Activated CD4-positive, alpha-beta T cell treated with anti-CD3 and anti-CD28 coated beads, Interleukin-2, amount 10 ng/mL, durations not matched to agents 7 days and 5 days (primary cell): Measurements from ENCODE around the gene GTF3C1. TPM values are rescaled to one million over a fixed set of nuclear protein-coding genes. Genes with fewer than 3 reads are reported as not detected.

Experiments used
- CTCF ChIA-PET: fragments of 350-600 bp; sonication (Branson Sonifier 250); formaldehyde crosslinking; loops from one replicate; lab custom pipeline; 2021; ENCODE audit warnings: antibody characterized with exemption; lab: Charles Lee
- POLR2A ChIA-PET: fragments of 350-600 bp; sonication (Branson Sonifier 250); formaldehyde crosslinking; loops from one replicate; lab custom pipeline; 2021; ENCODE audit warnings: antibody characterized with exemption; lab: Charles Lee
- DNase-seq: peaks from one replicate; pipeline ENCODE4 v3.0.0-alpha.2; 2020
- H3K27ac Mint-ChIP-seq: one replicate; pipeline ENCODE4 v1.8.0; 2021; ENCODE audit warnings: mild to moderate bottlenecking, moderate library complexity, mixed read lengths
- H3K27me3 Mint-ChIP-seq: one replicate; pipeline ENCODE4 v1.8.0; 2021; ENCODE audit warnings: mixed read lengths
- H3K36me3 Mint-ChIP-seq: one replicate; pipeline ENCODE4 v1.8.0; 2021; ENCODE audit warnings: low read depth, mixed read lengths
- H3K4me1 Mint-ChIP-seq: one replicate; pipeline ENCODE4 v1.8.0; 2021; ENCODE audit warnings: mixed read lengths
- H3K4me3 Mint-ChIP-seq: one replicate; pipeline ENCODE4 v1.8.0; 2021; ENCODE audit warnings: mild to moderate bottlenecking, moderate library complexity, mixed read lengths
- H3K9me3 Mint-ChIP-seq: one replicate; pipeline ENCODE4 v1.8.0; 2021; ENCODE audit warnings: mixed read lengths
- total RNA-seq, 2 experiments: library from RNA; stranded (reverse); gene quantifications; one replicate each; pipeline ENCODE4 v1.2.3, GENCODE V29; 2021

Gene GTF3C1, protein sequence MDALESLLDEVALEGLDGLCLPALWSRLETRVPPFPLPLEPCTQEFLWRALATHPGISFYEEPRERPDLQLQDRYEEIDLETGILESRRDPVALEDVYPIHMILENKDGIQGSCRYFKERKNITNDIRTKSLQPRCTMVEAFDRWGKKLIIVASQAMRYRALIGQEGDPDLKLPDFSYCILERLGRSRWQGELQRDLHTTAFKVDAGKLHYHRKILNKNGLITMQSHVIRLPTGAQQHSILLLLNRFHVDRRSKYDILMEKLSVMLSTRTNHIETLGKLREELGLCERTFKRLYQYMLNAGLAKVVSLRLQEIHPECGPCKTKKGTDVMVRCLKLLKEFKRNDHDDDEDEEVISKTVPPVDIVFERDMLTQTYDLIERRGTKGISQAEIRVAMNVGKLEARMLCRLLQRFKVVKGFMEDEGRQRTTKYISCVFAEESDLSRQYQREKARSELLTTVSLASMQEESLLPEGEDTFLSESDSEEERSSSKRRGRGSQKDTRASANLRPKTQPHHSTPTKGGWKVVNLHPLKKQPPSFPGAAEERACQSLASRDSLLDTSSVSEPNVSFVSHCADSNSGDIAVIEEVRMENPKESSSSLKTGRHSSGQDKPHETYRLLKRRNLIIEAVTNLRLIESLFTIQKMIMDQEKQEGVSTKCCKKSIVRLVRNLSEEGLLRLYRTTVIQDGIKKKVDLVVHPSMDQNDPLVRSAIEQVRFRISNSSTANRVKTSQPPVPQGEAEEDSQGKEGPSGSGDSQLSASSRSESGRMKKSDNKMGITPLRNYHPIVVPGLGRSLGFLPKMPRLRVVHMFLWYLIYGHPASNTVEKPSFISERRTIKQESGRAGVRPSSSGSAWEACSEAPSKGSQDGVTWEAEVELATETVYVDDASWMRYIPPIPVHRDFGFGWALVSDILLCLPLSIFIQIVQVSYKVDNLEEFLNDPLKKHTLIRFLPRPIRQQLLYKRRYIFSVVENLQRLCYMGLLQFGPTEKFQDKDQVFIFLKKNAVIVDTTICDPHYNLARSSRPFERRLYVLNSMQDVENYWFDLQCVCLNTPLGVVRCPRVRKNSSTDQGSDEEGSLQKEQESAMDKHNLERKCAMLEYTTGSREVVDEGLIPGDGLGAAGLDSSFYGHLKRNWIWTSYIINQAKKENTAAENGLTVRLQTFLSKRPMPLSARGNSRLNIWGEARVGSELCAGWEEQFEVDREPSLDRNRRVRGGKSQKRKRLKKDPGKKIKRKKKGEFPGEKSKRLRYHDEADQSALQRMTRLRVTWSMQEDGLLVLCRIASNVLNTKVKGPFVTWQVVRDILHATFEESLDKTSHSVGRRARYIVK (N-terminal part only)
- total RNA-seq, result 10 to 100 TPM; 51.9 to 52.9 TPM

DNA sequence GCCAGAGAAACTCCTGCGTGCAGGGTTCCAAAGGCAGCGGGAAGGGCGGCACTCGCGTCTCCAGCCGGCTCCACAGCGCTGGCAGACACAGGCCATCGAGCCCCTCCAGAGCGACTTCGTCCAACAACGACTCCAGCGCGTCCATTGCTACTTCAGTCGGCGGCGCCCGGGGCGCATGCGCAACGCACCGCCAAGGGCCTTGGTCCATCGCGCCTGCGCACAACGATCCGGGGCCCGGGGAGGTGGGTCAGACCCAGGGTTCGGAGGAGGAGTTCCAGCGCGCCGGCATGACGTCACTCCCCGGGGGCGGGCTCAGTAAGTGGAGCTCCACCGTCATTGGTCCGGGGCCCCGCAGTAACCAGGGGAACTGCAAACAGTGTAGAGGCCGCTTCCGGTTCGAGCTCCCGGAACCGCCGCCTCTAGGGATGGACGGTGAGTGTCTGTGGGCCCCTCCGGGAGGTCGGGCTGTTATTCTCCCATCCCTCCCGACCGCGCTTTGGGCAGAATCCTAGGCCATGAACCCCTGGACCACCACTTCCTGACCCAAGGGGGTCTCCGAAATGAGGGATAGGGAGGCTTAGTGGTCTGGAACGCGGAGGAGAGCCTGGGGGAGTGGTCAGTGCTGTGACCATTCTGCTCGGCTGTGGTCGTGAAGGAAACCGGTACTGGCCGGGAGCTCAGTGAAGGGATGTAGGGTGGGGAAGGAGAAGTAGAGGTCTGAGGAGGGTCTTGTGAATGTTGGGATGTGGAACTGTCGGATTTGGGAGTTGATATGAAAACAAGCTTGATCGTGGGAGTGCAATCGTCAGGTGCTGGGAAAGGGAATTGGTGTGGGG lies at the start of gene GTF3C1, which contains the start of gene KATNIP:
Gene GTF3C1, minus strand, starts transcription at position 168 of the 836 bp plus-strand sequence. Its CDS starts 23 bp downstream, at position 145.
Gene KATNIP, plus strand, starts transcription at position 399 of the 836 bp plus-strand sequence. Its CDS starts 27 bp downstream, at position 426.
- ChIA-PET POLR2A (interaction anchor here (0.6 to 1.4 kb wide), 2 partner anchors 15 to 258 kb away, joined by 4 to 6 read pairs; no protein-coding TSS in a partner anchor), CTCF (interaction anchor here (0.6 to 2.2 kb wide), 9 partner anchors 9 to 561 kb away, joined by 3 to 9 read pairs (median 3); no protein-coding TSS in a partner anchor)
- H3K9me3 Mint-ChIP-seq, result no peaks in the 10 kb centered on the region
- peak; percentile 100 for DNase-seq
- peak within 1 kb of the TSS; percentile 90 for H3K27ac Mint-ChIP-seq
- peaks cover 3% of the 10 kb centered on the region for H3K36me3 Mint-ChIP-seq
- peak within 1 kb of the TSS; percentile 99 for H3K4me3 Mint-ChIP-seq
- H3K27me3 Mint-ChIP-seq, result no peaks in the 10 kb centered on the region
- H3K4me1 Mint-ChIP-seq, result peaks cover 39% of the 10 kb centered on the region

DNA sequence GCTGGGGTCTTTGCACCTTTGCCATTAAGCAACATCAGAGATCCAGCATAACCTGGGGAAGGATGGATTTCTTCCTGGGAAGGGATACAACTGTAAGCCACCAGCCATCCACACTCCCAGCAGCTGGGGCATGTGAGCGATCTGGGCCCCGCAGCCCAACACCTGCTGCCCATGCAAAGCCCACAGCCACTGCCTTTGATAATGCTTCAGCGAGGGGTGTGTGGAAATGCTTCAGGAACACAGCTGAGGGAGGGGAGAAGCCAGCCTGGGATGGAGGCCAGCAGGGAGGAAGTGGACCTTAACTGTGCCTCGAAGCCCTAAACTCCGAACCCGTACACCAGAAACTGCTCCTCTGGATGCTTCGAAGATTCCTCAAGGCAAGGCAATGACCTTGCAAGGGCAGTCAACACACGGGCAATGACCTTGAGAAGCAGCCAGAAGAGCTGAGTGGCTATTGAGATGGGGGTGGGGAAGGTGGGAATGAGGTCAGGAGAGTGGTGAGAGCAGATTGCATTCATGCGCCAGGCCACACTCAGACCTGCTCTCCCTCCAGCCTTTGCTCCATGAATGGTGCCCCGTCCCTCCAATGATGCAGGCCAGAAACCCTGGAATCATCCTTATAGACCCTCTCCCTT lies 49.3 kb upstream of the GTF3C1 start:
- Mint-ChIP-seq H3K27ac (no peak overlapping the region), H3K27me3 (no peaks in the 10 kb centered on the region), H3K4me3 (no peak overlapping the region), H3K4me1 (no peaks in the 10 kb centered on the region), H3K36me3 (no peaks in the 10 kb centered on the region), H3K9me3 (no peaks in the 10 kb centered on the region)
- CTCF ChIA-PET, result no interaction called here
- DNase-seq, result no peak
- POLR2A ChIA-PET, result no interaction called here

DNA sequence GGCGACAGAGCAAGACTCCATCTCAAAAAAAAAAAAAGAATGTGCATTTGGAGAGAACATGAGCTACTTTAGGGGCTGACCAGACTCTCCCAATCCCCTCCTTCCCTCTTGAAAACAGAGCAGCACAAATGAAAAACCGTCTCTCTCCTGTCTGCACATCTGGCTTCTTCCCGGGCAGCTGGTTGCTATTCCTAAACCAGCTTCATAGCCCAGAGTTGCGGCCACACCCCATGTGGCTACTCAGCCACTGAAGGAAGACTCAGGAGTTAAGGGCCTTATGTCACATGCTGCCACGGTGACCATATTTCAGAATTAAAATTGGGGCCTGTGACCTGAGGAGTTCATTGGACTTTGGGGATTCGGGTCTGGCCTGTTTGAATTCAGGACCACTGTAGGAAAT lies 48.5 kb upstream of the GTF3C1 start:
- H3K27me3 Mint-ChIP-seq, result no peaks in the 10 kb centered on the region
- no peak overlapping the region for H3K27ac Mint-ChIP-seq
- CTCF ChIA-PET, result interaction anchor here (0.6 kb wide), 1 partner anchor 10 kb away, joined by 3 read pairs; no protein-coding TSS in a partner anchor
- POLR2A ChIA-PET, result no interaction called here
- no peak overlapping the region for H3K4me3 Mint-ChIP-seq
- DNase-seq, result no peak
- no peaks in the 10 kb centered on the region for H3K9me3 Mint-ChIP-seq
- H3K4me1 Mint-ChIP-seq, result no peaks in the 10 kb centered on the region
- no peaks in the 10 kb centered on the region for H3K36me3 Mint-ChIP-seq

DNA sequence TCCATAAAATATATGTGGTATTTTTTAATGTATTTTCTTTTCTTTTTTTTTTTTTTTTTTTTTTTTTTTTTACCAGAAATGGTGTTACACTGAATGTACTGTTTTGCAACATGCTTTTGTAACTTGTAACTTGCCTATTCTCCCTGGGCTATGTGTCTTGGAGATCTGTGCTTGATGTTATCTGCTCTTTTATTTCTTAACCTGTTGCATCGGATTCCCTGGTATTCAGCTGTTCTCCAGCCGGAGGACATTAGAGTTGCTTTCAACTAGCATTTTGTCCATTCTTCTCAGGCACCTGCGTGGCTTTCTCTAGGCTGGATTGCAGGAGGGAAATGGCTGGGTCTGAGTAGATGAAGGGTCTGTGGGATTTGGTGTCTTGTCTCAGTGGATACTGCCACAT lies 47.6 kb upstream of the GTF3C1 start:
- DNase-seq, result no peak
- H3K27ac Mint-ChIP-seq, result no peak overlapping the region
- ChIA-PET CTCF (no interaction called here), POLR2A (no interaction called here)
- no peaks in the 10 kb centered on the region for H3K9me3 Mint-ChIP-seq
- no peak overlapping the region for H3K4me3 Mint-ChIP-seq
- no peaks in the 10 kb centered on the region for H3K27me3 Mint-ChIP-seq
- H3K36me3 Mint-ChIP-seq, result no peaks in the 10 kb centered on the region
- H3K4me1 Mint-ChIP-seq, result no peaks in the 10 kb centered on the region

DNA sequence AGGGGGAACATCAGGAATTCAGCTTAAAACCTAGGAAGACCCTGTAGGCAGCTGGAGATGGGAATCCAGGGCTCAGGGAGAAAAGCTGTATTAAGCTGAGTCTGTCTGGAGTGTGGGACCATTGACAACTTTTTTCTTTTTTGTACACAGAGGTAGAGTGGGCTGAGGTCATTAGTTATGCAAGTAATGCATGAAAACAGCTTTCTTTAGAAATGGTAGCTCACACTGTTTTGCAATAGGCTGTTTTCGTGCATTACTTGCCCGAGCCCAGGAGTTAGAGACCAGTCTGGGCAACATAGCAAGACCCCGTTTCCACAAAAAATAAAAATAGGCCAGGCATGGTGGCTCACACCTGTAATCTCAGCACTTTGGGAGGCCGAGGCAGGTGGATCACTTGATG lies 46.7 kb upstream of the GTF3C1 start:
- no peak overlapping the region for H3K4me3 Mint-ChIP-seq
- POLR2A ChIA-PET, result no interaction called here
- no peaks in the 10 kb centered on the region for H3K27me3 Mint-ChIP-seq
- peaks cover 3% of the 10 kb centered on the region for H3K36me3 Mint-ChIP-seq
- CTCF ChIA-PET, result no interaction called here
- H3K9me3 Mint-ChIP-seq, result peaks cover 3% of the 10 kb centered on the region
- H3K4me1 Mint-ChIP-seq, result no peaks in the 10 kb centered on the region
- H3K27ac Mint-ChIP-seq, result no peak overlapping the region
- DNase-seq, result no peak

DNA sequence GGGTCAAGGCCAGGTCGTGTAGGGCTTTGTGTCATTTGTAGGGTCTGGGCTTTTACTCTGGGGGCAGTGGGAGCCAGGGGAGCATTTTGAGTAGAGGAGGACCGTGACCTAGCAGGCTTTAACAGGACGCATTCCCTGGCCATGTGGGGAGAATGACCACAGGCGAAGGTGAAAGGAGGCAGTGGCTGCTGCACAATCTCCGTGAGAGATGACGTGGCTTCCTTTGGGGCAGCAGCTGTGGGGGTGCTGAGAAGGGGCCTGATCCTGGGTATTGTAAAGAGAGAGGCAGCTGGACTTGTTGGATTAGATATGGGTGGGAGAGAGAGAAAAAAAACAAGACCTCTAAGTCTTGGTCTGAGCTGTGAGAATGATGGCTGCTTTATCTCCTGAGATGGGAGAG lies 46.3 kb upstream of the GTF3C1 start:
- peaks cover 3% of the 10 kb centered on the region for H3K9me3 Mint-ChIP-seq
- H3K27me3 Mint-ChIP-seq, result no peaks in the 10 kb centered on the region
- ChIA-PET CTCF (no interaction called here), POLR2A (no interaction called here)
- H3K36me3 Mint-ChIP-seq, result peaks cover 3% of the 10 kb centered on the region
- no peak overlapping the region for H3K4me3 Mint-ChIP-seq
- no peak for DNase-seq
- H3K4me1 Mint-ChIP-seq, result no peaks in the 10 kb centered on the region
- H3K27ac Mint-ChIP-seq, result no peak overlapping the region

DNA sequence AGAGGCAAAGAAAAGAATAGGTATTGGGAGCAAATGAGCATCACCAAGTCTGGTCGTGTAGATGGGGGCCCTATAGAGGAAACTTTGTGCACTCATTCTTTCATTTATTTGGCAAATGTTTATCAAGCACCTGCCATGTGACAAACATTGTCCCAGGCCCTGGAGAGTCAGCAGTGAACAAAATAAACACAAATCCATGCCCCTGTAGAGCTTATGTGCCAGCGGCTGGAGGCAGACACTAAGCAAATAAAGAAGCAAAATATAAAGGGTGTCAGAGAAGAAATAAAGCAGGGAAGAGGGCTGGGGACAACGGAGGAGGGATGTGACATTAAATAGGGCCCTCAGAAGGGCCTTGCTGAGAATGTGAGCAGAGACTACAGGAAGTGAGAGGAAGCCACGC lies 45.8 kb upstream of the GTF3C1 start:
- ChIA-PET CTCF (no interaction called here), POLR2A (no interaction called here)
- Mint-ChIP-seq H3K27ac (no peak overlapping the region), H3K27me3 (no peaks in the 10 kb centered on the region), H3K9me3 (peaks cover 3% of the 10 kb centered on the region), H3K36me3 (peaks cover 3% of the 10 kb centered on the region), H3K4me1 (no peaks in the 10 kb centered on the region), H3K4me3 (no peak overlapping the region)
- no peak for DNase-seq

DNA sequence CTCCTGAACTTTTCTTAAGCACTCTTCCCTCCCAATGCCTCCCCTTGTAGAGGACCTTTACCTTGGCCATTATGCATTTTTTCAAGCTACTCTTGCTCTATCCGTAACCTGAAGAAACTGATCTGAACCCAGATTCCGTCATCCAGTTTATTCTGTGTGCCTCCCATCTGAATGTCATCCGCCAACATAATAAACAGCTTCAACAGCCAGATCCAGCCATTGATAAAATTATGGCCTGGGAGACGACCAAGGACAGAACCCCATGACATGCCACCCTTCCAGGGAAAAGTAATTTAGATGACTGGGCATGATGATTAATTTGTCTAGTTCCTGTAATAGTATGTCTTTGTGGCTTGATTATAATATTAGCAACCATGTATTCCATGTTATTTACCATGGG lies 42.1 kb upstream of the GTF3C1 start:
- Mint-ChIP-seq H3K4me3 (no peak overlapping the region), H3K36me3 (peaks cover 3% of the 10 kb centered on the region), H3K9me3 (peaks cover 5% of the 10 kb centered on the region), H3K4me1 (no peaks in the 10 kb centered on the region), H3K27ac (no peak overlapping the region), H3K27me3 (no peaks in the 10 kb centered on the region)
- ChIA-PET CTCF (no interaction called here), POLR2A (no interaction called here)
- no peak for DNase-seq

DNA sequence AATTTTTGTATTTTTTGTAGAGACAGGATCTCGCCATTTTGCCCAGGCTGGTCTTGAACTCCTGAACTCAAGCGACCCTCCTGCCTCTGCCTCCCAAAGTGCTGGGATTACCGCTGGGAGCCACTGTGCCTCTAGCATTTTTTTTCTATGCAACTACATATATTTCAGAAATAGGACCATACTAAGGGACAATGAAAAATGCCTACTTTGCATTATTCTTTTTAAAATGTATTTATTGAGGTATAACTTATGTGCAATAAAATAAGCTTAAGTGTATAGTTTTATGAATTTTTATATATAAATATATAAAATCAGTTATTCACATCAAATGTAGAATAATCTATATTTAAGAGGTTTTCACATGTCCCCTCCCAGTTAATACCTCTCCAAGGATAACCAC lies 38.3 kb upstream of the GTF3C1 start:
- Mint-ChIP-seq H3K36me3 (peaks cover 3% of the 10 kb centered on the region), H3K4me3 (no peak overlapping the region), H3K9me3 (peaks cover 5% of the 10 kb centered on the region), H3K27ac (no peak overlapping the region), H3K27me3 (no peaks in the 10 kb centered on the region), H3K4me1 (no peaks in the 10 kb centered on the region)
- DNase-seq, result no peak
- ChIA-PET POLR2A (no interaction called here), CTCF (interaction anchor here (0.6 kb wide), 1 partner anchor 10 kb away, joined by 3 read pairs; no protein-coding TSS in a partner anchor)

DNA sequence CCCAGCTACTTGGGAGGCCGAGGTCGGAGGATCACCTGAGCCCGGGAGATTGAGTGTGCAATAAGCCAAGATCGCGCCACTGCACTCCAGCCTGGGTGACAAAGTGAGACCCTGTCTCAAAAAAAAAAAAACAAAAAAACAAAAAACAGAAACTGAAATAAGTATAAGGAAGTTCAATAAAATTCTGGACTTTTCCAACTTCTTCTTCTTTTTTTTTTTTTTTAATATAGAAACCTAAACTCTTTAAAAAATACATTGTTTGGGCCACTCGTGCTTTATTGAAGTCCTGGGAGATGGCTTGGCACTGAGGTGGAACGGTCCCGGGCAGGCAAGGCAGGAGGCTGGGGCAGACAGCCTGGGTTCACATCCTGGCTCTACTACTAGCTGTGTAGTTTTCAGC lies 37.0 kb upstream of the GTF3C1 start:
- no peaks in the 10 kb centered on the region for H3K27me3 Mint-ChIP-seq
- DNase-seq, result no peak
- ChIA-PET CTCF (no interaction called here), POLR2A (no interaction called here)
- peaks cover 2% of the 10 kb centered on the region for H3K36me3 Mint-ChIP-seq
- H3K4me3 Mint-ChIP-seq, result no peak overlapping the region
- H3K9me3 Mint-ChIP-seq, result peaks cover 5% of the 10 kb centered on the region
- H3K4me1 Mint-ChIP-seq, result no peaks in the 10 kb centered on the region
- no peak overlapping the region for H3K27ac Mint-ChIP-seq

DNA sequence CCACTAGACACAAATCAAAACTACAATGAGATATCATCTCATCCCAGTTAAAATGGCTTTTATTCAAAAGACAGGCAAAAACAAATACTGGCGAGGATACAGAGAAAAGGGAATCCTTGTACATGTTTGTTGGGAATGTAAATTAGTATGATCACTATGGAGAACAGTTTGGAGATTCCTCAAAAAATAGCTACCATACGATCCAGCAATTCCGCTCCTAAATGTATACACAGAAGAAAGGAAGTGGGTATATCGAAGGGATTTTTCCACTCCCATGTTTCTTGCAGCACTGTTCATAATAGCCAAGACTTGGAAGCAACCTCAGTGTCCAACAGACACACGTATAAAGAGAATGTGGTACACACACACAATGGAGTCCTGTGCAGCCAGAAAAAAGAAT lies 35.5 kb upstream of the GTF3C1 start:
- H3K27ac Mint-ChIP-seq, result no peak overlapping the region
- H3K36me3 Mint-ChIP-seq, result no peaks in the 10 kb centered on the region
- H3K27me3 Mint-ChIP-seq, result no peaks in the 10 kb centered on the region
- CTCF ChIA-PET, result no interaction called here
- no peaks in the 10 kb centered on the region for H3K4me1 Mint-ChIP-seq
- POLR2A ChIA-PET, result no interaction called here
- H3K9me3 Mint-ChIP-seq, result peaks cover 3% of the 10 kb centered on the region
- no peak for DNase-seq
- H3K4me3 Mint-ChIP-seq, result no peak overlapping the region
